GM13977 (cell line): Measurements from ENCODE around the gene IMPDH1.
A peak's percentile ranks its signal among the peaks of the same experiment; 100 is the strongest.

Experiments used
- DNase-seq: peaks from one replicate; pipeline ENCODE4 v3.0.0; 2012; ENCODE audit warnings: low spot score
- in situ Hi-C: fragments of 300-500 bp; cut with MboI; formaldehyde crosslinking; loops from one replicate; pipeline ENCODE4 v1.12.0; 2022; ENCODE audit warnings: low sequenced_read_pairs, low pct_unique_long_range_greater_than_20kb, mixed read lengths, inconsistent platforms; ENCODE audit not compliant: unreplicated experiment
- TF ChIP-seq, protein P1 (sequence below): IDR thresholded peaks from 2 replicates; pipeline ENCODE4 v1.5.1; 2012; ENCODE audit warnings: mild to moderate bottlenecking, control low read depth; ENCODE audit not compliant: insufficient read depth; ENCODE audit errors: extremely low read depth, missing control alignments

IMPDH1 gene

GRCh38 chr7:128352636-128353035, 57.1 kb downstream of the IMPDH1 start:
- TF ChIP-seq, protein P1, sequence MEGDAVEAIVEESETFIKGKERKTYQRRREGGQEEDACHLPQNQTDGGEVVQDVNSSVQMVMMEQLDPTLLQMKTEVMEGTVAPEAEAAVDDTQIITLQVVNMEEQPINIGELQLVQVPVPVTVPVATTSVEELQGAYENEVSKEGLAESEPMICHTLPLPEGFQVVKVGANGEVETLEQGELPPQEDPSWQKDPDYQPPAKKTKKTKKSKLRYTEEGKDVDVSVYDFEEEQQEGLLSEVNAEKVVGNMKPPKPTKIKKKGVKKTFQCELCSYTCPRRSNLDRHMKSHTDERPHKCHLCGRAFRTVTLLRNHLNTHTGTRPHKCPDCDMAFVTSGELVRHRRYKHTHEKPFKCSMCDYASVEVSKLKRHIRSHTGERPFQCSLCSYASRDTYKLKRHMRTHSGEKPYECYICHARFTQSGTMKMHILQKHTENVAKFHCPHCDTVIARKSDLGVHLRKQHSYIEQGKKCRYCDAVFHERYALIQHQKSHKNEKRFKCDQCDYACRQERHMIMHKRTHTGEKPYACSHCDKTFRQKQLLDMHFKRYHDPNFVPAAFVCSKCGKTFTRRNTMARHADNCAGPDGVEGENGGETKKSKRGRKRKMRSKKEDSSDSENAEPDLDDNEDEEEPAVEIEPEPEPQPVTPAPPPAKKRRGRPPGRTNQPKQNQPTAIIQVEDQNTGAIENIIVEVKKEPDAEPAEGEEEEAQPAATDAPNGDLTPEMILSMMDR: no peak
- no peak for DNase-seq
- in situ Hi-C loops: no loop called here

DNA sequence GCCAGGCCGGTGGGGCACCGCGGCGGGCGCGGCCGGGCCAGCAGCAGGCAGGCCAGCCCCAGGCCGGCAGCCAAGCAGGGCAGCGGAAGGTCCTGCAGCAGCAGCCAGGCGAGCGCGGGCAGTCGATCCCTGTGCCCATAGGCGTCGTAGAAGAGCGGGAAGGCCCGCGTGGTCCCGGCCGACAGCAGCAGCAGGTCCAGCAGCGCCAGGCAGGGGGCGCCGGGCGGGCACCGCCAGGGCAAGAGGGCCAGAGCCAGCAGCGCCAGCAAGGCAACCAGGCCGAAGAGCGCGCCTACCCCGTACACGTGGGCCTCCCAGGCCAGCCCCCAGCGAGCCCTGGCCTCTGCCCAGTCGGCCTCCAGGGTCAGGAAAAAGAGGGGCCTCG, 57.6 kb downstream of the IMPDH1 start:
- TF ChIP-seq, protein P1: peak; percentile 40
- DNase-seq: peak; percentile 51
- in situ Hi-C loops: no loop called here

- TF ChIP-seq, protein P1: no peak
- DNase-seq: peak; percentile 45
- in situ Hi-C loops: no loop called here
Observed at GRCh38 chr7:128351296-128352152, 58.3 kb downstream of the IMPDH1 start.

DNA sequence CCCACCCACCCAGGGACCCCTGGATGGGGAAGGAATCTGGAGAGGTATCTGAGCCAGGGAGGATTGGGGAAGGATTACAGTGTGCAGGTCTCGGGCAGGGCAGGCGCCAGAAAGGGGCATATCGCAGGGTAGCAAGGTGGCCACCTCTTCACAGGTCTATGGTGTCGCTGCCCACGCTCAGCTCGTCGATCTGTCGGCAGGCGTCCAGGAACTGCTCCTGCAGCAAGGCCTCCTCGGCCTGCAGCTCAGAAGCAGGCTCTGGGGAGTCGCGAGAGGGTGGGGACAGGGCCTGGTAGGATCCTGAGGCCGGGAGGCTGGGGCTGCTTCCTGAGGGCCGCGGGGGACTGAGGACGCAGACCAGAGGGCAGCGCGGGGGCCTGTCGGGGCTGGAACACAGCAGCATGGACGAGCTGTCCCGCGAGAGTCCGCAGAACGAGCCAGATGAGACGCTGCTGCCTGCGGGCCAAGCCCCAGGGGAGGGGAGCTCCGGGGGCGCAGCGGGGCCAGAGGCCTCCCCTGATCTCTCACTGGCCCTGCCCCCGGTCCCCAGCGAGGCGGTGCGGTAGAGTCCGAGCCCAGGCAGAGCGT, 59.0 kb downstream of the IMPDH1 start:
- in situ Hi-C loops: no loop called here
- DNase-seq: no peak

GRCh38 chr7:128349466-128349825, 60.3 kb downstream of the IMPDH1 start:
- DNase-seq: no peak
- in situ Hi-C loops: no loop called here
- TF ChIP-seq, protein P1: no peak

More for the DNA sequence above, 59.0 kb downstream of the IMPDH1 start:
- TF ChIP-seq, protein P1: no peak

DNA sequence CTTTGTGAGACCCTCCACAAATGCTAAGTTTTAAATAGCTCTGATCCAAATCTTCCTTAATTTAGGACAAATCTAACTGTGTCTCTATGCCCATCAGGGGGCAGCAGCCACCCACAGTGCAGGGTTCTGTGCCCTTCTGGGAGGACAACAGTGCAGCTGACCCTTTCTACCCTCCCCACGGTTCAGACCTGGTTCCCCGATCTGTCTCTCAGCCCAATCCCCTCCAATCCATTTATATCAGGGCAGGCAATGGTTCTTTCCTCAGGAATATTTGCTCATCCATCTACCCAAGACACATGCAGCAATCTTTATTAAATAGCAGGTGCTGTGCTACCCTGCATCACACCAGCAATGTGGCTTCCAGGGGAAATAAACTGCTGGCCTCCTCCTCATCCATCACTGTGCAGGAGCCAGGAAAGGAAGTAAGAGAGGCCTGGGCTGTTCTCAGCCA, 62.1 kb downstream of the IMPDH1 start:
- in situ Hi-C loops: no loop called here
- TF ChIP-seq, protein P1: peak; percentile 61
- peak; percentile 61 for DNase-seq
